ENCODE data around the gene SYTL3.

The SYTL3 gene

GRCh38 chr6:158756977-158757752 lies 107.3 kb downstream of the SYTL3 start:
- Histone ChIP-seq H3K27me3 (ENCODE audit: control insufficient read depth, insufficient read depth, low read length) (no peaks in the 10 kb centered on the region), H3K4me3 (ENCODE audit: low read depth, low read length) (no peak overlapping the region), H3K9me3 (ENCODE audit: control insufficient read depth, low read length) (no peaks in the 10 kb centered on the region), H2AFZ (no peak overlapping the region), H3K9ac (no peak overlapping the region), H3K79me2 (no peaks in the 10 kb centered on the region), H3K4me2 (ENCODE audit: low read length) (no peak overlapping the region), H3K27ac (no peak overlapping the region), H3K4me1 (peaks cover 13% of the 10 kb centered on the region), H3K36me3 (ENCODE audit: control insufficient read depth, insufficient read depth, low read length) (no peaks in the 10 kb centered on the region)
- no peak for TF ChIP-seq CTCF (IDR thresholded peaks at IDR 0.05)

- no peaks in the 10 kb centered on the region for H3K36me3 ChIP-seq (ENCODE audit: control insufficient read depth, insufficient read depth, low read length)
Measured at GRCh38 chr6:158757753-158758090, 107.9 kb downstream of the SYTL3 start.

GRCh38 chr6:158758451-158758860 lies 108.6 kb downstream of the SYTL3 start:
- Histone ChIP-seq H3K36me3 (ENCODE audit: control insufficient read depth, insufficient read depth, low read length) (no peaks in the 10 kb centered on the region), H3K27ac (peak overlapping the region; percentile 43), H3K27me3 (ENCODE audit: control insufficient read depth, insufficient read depth, low read length) (no peaks in the 10 kb centered on the region), H2AFZ (no peak overlapping the region), H3K9ac (no peak overlapping the region), H3K4me3 (ENCODE audit: low read depth, low read length) (no peak overlapping the region), H3K4me2 (ENCODE audit: low read length) (no peak overlapping the region), H3K79me2 (no peaks in the 10 kb centered on the region), H3K4me1 (peaks cover 20% of the 10 kb centered on the region), H3K9me3 (ENCODE audit: control insufficient read depth, low read length) (no peaks in the 10 kb centered on the region)
- no peak for TF ChIP-seq CTCF (IDR thresholded peaks at IDR 0.05)

More at GRCh38 chr6:158757753-158758090, 107.9 kb downstream of the SYTL3 start:
- no peak overlapping the region for H3K27ac ChIP-seq
- TF ChIP-seq CTCF (IDR thresholded peaks at IDR 0.05) = no peak
- H3K4me3 ChIP-seq (ENCODE audit: low read depth, low read length) = no peak overlapping the region
- H3K79me2 ChIP-seq = no peaks in the 10 kb centered on the region
- peaks cover 13% of the 10 kb centered on the region for H3K4me1 ChIP-seq
- no peaks in the 10 kb centered on the region for H3K9me3 ChIP-seq (ENCODE audit: control insufficient read depth, low read length)
- H3K9ac ChIP-seq = no peak overlapping the region
- no peak overlapping the region for H2AFZ ChIP-seq
- no peak overlapping the region for H3K4me2 ChIP-seq (ENCODE audit: low read length)
- H3K27me3 ChIP-seq (ENCODE audit: control insufficient read depth, insufficient read depth, low read length) = no peaks in the 10 kb centered on the region

GRCh38 chr6:158758941-158759479 lies 109.2 kb downstream of the SYTL3 start:
- no peak overlapping the region for H3K9ac ChIP-seq
- no peaks in the 10 kb centered on the region for H3K27me3 ChIP-seq (ENCODE audit: control insufficient read depth, insufficient read depth, low read length)

More at GRCh38 chr6:158758941-158759479, 109.2 kb downstream of the SYTL3 start:
- no peak overlapping the region for H3K4me3 ChIP-seq (ENCODE audit: low read depth, low read length)
- no peak overlapping the region for H3K4me2 ChIP-seq (ENCODE audit: low read length)
- no peaks in the 10 kb centered on the region for H3K36me3 ChIP-seq (ENCODE audit: control insufficient read depth, insufficient read depth, low read length)
- peak overlapping the region; percentile 43 for H3K27ac ChIP-seq
- no peaks in the 10 kb centered on the region for H3K9me3 ChIP-seq (ENCODE audit: control insufficient read depth, low read length)
- H2AFZ ChIP-seq = no peak overlapping the region
- peaks cover 26% of the 10 kb centered on the region for H3K4me1 ChIP-seq
- no peaks in the 10 kb centered on the region for H3K79me2 ChIP-seq
- no peak for TF ChIP-seq CTCF (IDR thresholded peaks at IDR 0.05)
